Ascending aorta (tissue), 2 donors: ENCODE results near the gene STRN3. TPM values are rescaled to one million over a fixed set of nuclear protein-coding genes. Genes with fewer than 3 reads are reported as not detected.
"Not testable (repeated sequence)": the region's sequence is repeated elsewhere in the genome, so short reads cannot be mapped to it uniquely, and the experiment has no call there.

Experiments
- DNase-seq, 2 donors: peaks; one replicate each; pipeline ENCODE4 v3.0.0-alpha.2; 2019; ENCODE audit warnings: low spot score in 2 of 2
- H3K27ac ChIP-seq, 2 donors: fragments of 200-600 bp; sonication (generic); one replicate each; pipeline ENCODE4 v1.5.1; 2016 to 2017; ENCODE audit warnings: mild to moderate bottlenecking in 1 of 2
- H3K27me3 ChIP-seq: fragments of 200-600 bp; sonication (generic); one replicate; pipeline ENCODE4 v1.5.1; 2017
- H3K36me3 ChIP-seq, 2 donors: fragments of 200-600 bp; sonication (generic); one replicate each; pipeline ENCODE4 v1.5.1; 2016
- H3K4me1 ChIP-seq, 2 donors: fragments of 200-600 bp; sonication (generic); one replicate each; pipeline ENCODE4 v1.5.1; 2016 to 2017; ENCODE audit warnings: mild to moderate bottlenecking in 1 of 2
- H3K4me3 ChIP-seq, 2 donors: fragments of 200-600 bp; sonication (generic); one replicate each; pipeline ENCODE4 v1.5.1; 2016 to 2017; ENCODE audit warnings: mild to moderate bottlenecking in 1 of 2
- H3K9me3 ChIP-seq, 2 donors: fragments of 200-600 bp; sonication (generic); one replicate each; pipeline ENCODE4 v1.5.1; 2016
- intact Hi-C: fragments of 100-400 bp; cut with DNase I; formaldehyde crosslinking; loops from one replicate; pipeline ENCODE4 v1.15.1; 2023
- total RNA-seq: library from RNA; depleted of rRNA; stranded (reverse); fragments of >200 nt; gene quantifications from one replicate; pipeline ENCODE4 v1.1.0, GENCODE V29; 2016
- TF ChIP-seq, protein P1 (sequence below), 3 experiments: fragments of 200-600 bp in 2 of 3; fragments of 450-650 bp in 1 of 3; sonication (generic) in 2 of 3; IDR thresholded peaks; one replicate each; pipeline ENCODE4 v1.5.1; 2016 to 2019; ENCODE audit warnings: antibody characterized with exemption in 3 of 3, mild to moderate bottlenecking in 1 of 3, moderate library complexity in 1 of 3

Gene STRN3
- total RNA-seq, 1 donor from 2014 or later, result 38.5 TPM

DNA sequence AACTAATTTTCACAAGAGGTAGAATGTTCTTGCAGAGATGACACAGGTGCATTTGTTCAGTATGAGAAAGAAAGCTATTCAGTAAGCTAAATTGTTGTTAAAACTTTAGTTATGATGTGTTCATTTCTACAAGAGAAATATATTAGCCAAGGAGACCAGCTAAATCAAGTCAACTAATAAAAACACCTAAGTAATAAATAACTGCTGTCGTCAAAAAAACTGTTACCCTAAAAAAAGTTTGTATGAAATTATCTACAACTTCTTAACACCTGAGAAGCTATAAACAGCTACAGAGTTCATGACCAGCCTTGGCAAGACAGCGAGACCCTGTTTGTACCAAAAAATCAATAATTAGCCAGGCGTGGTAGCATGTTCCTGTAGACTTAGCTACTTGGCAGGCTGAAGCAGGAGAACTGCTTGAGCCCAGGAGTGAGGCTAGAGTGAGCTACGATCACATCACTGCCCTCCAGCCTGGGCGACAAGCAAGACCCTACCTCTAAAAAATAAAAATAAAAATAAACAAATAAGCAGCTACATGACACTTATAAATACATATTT lies 68.3 kb downstream of the STRN3 start:
- Histone ChIP-seq H3K27me3 (no peaks in the 10 kb centered on the region), H3K4me3 (no peak overlapping the region), H3K36me3 (peaks cover 6 to 18% of the 10 kb centered on the region in 2 donors), H3K4me1 (peaks cover 0 to 3% of the 10 kb centered on the region in 2 donors), H3K27ac (no peak overlapping the region), H3K9me3 (no peaks in the 10 kb centered on the region)
- DNase-seq, result no peak
- TF ChIP-seq, protein P1, sequence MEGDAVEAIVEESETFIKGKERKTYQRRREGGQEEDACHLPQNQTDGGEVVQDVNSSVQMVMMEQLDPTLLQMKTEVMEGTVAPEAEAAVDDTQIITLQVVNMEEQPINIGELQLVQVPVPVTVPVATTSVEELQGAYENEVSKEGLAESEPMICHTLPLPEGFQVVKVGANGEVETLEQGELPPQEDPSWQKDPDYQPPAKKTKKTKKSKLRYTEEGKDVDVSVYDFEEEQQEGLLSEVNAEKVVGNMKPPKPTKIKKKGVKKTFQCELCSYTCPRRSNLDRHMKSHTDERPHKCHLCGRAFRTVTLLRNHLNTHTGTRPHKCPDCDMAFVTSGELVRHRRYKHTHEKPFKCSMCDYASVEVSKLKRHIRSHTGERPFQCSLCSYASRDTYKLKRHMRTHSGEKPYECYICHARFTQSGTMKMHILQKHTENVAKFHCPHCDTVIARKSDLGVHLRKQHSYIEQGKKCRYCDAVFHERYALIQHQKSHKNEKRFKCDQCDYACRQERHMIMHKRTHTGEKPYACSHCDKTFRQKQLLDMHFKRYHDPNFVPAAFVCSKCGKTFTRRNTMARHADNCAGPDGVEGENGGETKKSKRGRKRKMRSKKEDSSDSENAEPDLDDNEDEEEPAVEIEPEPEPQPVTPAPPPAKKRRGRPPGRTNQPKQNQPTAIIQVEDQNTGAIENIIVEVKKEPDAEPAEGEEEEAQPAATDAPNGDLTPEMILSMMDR (IDR thresholded peaks at IDR 0.05), result no peak
- intact Hi-C loops, result no loop called here

GRCh38 chr14:30949651-30950050 lies 76.5 kb downstream of the STRN3 start:
- H3K4me3 ChIP-seq, result no peak overlapping the region
- no peaks in the 10 kb centered on the region for H3K9me3 ChIP-seq
- TF ChIP-seq, protein P1 (IDR thresholded peaks at IDR 0.05), result no peak
- H3K27me3 ChIP-seq, result no peaks in the 10 kb centered on the region
- intact Hi-C loops, result no loop called here
- H3K27ac ChIP-seq, result no peak overlapping the region
- DNase-seq, result no peak
- no peaks in the 10 kb centered on the region for H3K4me1 ChIP-seq
- peaks cover 31 to 53% of the 10 kb centered on the region in 2 donors for H3K36me3 ChIP-seq

DNA sequence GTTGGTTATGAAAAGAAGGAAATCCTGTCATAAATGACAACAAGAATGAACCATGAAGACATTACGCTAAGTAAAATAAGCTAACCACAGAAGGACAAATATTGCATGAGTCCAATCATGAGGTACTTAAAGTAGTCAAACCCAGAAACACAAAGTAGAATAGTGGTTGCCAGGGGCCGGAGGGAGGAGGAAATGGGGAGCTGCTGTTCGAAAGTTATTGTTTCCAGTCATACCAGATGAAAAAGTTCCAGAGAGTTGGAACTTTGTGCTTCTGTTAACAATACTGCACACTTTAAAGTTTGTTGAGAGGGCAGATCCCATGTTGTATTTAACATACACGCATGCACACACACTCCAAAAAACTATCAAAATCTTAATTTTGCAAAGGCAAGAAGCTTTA lies 82.5 kb downstream of the STRN3 start:
- intact Hi-C loops, result no loop called here
- no peaks in the 10 kb centered on the region for H3K4me1 ChIP-seq
- H3K4me3 ChIP-seq, result no peak overlapping the region
- no peak for DNase-seq
- no peaks in the 10 kb centered on the region for H3K9me3 ChIP-seq
- TF ChIP-seq, protein P1 (IDR thresholded peaks at IDR 0.05), result no peak
- no peaks in the 10 kb centered on the region for H3K27me3 ChIP-seq
- H3K36me3 ChIP-seq, result peaks cover 19 to 47% of the 10 kb centered on the region in 2 donors
- H3K27ac ChIP-seq, result no peak overlapping the region

DNA sequence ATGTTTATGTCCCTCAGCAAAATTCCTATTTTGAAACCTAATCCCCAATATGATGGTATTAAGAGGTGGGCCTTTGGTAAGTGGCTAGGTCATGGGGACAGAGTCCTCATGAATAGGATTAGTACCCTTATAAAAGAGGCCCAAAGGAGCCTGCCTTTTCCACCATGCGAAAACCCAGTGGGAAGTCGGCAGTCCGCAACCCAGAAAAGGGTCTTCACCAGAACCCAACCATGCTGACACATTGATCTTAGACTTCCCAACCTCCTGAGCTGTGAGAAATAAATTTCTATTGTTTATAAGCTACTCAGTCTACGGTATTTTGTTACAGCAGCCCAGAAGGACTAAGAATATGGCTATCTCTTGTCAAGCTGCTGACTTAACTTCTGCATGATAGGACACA lies 85.3 kb downstream of the STRN3 start:
- no peaks in the 10 kb centered on the region for H3K27me3 ChIP-seq
- H3K27ac ChIP-seq, result no peak overlapping the region
- TF ChIP-seq, protein P1 (IDR thresholded peaks at IDR 0.05), result no peak
- intact Hi-C loops, result no loop called here
- H3K4me3 ChIP-seq, result no peak overlapping the region
- no peak for DNase-seq
- H3K36me3 ChIP-seq, result peaks cover 11 to 37% of the 10 kb centered on the region in 2 donors
- no peaks in the 10 kb centered on the region for H3K9me3 ChIP-seq
- H3K4me1 ChIP-seq, result no peaks in the 10 kb centered on the region

GRCh38 chr14:30938617-30939016 lies 87.6 kb downstream of the STRN3 start:
- H3K4me3 ChIP-seq, result no peak overlapping the region
- no peaks in the 10 kb centered on the region for H3K9me3 ChIP-seq
- peaks cover 7 to 35% of the 10 kb centered on the region in 2 donors for H3K36me3 ChIP-seq
- H3K27ac ChIP-seq, result no peak overlapping the region
- no peaks in the 10 kb centered on the region for H3K4me1 ChIP-seq
- no peaks in the 10 kb centered on the region for H3K27me3 ChIP-seq
- TF ChIP-seq, protein P1 (IDR thresholded peaks at IDR 0.05), result no peak
- intact Hi-C loops, result no loop called here
- DNase-seq, result no peak

DNA sequence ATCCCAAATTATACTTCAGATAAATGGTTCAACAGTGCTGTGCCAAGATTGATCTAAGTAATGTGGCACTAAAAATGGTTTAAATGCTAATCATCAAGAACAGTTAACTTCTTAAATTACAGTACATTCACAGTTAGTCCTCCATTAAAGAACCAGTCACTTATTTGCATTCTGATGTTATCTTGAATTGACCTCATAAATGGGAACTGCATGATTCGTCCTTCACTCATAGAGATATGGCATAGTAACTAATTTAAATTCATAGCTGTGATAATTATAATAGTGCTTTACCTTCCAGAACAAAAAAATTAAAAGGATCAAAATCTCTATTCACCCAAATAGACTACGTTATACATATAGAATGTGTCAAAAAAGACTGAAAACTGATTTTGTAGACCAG lies 90.7 kb downstream of the STRN3 start:
- intact Hi-C loops, result no loop called here
- Histone ChIP-seq H3K27me3 (no peaks in the 10 kb centered on the region), H3K9me3 (no peaks in the 10 kb centered on the region), H3K4me1 (no peaks in the 10 kb centered on the region), H3K4me3 (no peak overlapping the region), H3K27ac (no peak overlapping the region), H3K36me3 (peaks cover 7 to 24% of the 10 kb centered on the region in 2 donors)
- no peak for DNase-seq
- TF ChIP-seq, protein P1 (IDR thresholded peaks at IDR 0.05), result no peak

DNA sequence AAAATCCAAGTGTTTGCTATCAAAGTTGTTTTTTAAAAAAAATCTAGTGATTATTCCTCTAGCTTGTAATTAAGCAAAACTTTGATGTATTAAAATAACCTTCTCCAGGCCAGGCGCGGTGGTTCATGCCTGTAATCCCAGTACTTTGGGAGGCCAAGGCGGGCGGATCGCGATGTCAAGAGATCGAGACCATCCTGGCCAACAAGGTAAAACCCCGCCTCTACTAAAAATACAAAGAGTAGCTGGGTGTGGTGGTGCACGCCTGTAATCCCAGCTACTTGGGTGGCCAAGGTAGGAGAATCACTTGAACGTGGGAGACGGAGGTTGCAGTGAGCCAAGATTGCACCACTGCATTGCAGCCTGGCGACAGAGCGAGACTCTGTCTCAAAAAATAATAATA lies 92.2 kb downstream of the STRN3 start:
- H3K36me3 ChIP-seq, result peaks cover 7 to 24% of the 10 kb centered on the region in 2 donors
- DNase-seq, H3K4me3 ChIP-seq, H3K27ac ChIP-seq, H3K27me3 ChIP-seq, intact Hi-C loops, H3K4me1 ChIP-seq, H3K9me3 ChIP-seq: not testable (repeated sequence)
